Fibroblast of lung (primary cell): ENCODE measurements around the gene LANCL1.

Experiments used
- CTCF ChIP-seq, 2 donors: IDR thresholded peaks in 1 of 2; conservative IDR thresholded peaks in 1 of 2; 1 replicate in 1 of 2; 2 replicates in 1 of 2; pipeline ENCODE4 v1.5.1; 2011 to 2012; ENCODE audit warnings: low read length in 2 of 2, control low read depth in 1 of 2, inconsistent platforms in 1 of 2, low read depth in 1 of 2, mild to moderate bottlenecking in 1 of 2
- EZH2 ChIP-seq: IDR thresholded peaks from 2 replicates; pipeline ENCODE4 v1.5.1; 2012; ENCODE audit warnings: low read length, control low read depth, mild to moderate bottlenecking; ENCODE audit errors: missing control alignments

- no peak for TF ChIP-seq CTCF (conservative IDR thresholded peaks at IDR 0.05 in 1 of 2, IDR thresholded peaks at IDR 0.05 in 1 of 2; ENCODE audit: low read depth in 1 of 2, low read length in 2 of 2)
- no peak for TF ChIP-seq EZH2
Measured at GRCh38 chr2:210522399-210522798, 45.8 kb upstream of the LANCL1 start.
